ENCODE measurements around the gene LYST.

LYST gene

DNA sequence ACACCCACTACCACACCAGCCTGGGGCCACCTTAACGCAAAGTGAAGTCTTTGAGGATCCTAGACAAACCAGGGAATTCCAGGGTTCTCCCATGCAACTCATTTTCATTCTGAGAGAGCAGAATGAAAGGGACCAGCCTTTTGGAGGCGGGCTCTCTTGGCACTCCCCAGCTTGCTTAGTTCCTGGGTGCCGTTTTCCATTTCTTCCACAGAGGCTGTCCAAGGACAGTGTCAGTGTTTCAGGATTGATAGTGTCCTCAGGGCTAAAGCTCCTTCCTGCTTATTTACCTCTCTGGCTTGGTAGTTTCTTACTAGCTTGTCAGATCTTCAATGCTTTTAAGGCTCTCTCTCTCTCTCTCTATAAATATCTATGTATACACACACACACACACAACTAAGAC, 187.1 kb downstream of the LYST start:
- Histone ChIP-seq H3K9me3 (ENCODE audit: control insufficient read depth, insufficient read depth, low read depth, low read length) (peaks cover 18% of the 10 kb centered on the region), H3K27me3 (ENCODE audit: control insufficient read depth, insufficient read depth, low read length) (no peaks in the 10 kb centered on the region), H3K36me3 (ENCODE audit: control insufficient read depth, insufficient read depth, low read length) (no peaks in the 10 kb centered on the region; the same call in 1 of the 2 replicates), H3K27ac (ENCODE audit: low read depth, low read length) (no peak overlapping the region), H3K4me1 (ENCODE audit: control insufficient read depth, insufficient read depth, low read length) (peaks cover 4% of the 10 kb centered on the region; the same call in 1 of the 2 replicates), H3K4me3 (ENCODE audit: low read depth, low read length) (no peak overlapping the region), H3K9ac (ENCODE audit: low read length) (no peak overlapping the region)

DNA sequence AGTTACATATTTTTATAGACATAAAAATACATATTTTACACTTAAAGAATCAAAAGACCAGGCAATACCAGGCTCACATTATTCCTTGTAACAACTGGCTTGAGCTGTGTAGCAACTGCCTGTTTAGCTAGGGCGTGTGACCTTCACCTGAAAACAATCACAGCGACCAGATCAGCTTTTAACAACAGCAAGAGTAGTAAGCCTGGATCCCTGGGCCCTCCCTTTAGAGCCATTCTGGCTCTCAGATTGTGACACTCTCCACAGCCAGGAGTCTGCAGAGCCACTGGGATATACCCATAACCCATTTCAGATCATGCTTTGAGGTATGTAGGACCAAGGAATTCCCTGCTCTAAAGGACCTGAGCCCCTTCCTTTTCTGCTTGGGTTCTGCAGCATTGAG, 187.7 kb downstream of the LYST start:
- Histone ChIP-seq H3K9ac (ENCODE audit: low read length) (no peak overlapping the region), H3K4me3 (ENCODE audit: low read depth, low read length) (no peak overlapping the region), H3K36me3 (ENCODE audit: control insufficient read depth, insufficient read depth, low read length) (no peaks in the 10 kb centered on the region; the same call in 1 of the 2 replicates), H3K27me3 (ENCODE audit: control insufficient read depth, insufficient read depth, low read length) (no peaks in the 10 kb centered on the region), H3K27ac (ENCODE audit: low read depth, low read length) (no peak overlapping the region), H3K4me1 (ENCODE audit: control insufficient read depth, insufficient read depth, low read length) (peaks cover 4% of the 10 kb centered on the region; the same call in 1 of the 2 replicates), H3K9me3 (ENCODE audit: control insufficient read depth, insufficient read depth, low read depth, low read length) (peaks cover 23% of the 10 kb centered on the region)

DNA sequence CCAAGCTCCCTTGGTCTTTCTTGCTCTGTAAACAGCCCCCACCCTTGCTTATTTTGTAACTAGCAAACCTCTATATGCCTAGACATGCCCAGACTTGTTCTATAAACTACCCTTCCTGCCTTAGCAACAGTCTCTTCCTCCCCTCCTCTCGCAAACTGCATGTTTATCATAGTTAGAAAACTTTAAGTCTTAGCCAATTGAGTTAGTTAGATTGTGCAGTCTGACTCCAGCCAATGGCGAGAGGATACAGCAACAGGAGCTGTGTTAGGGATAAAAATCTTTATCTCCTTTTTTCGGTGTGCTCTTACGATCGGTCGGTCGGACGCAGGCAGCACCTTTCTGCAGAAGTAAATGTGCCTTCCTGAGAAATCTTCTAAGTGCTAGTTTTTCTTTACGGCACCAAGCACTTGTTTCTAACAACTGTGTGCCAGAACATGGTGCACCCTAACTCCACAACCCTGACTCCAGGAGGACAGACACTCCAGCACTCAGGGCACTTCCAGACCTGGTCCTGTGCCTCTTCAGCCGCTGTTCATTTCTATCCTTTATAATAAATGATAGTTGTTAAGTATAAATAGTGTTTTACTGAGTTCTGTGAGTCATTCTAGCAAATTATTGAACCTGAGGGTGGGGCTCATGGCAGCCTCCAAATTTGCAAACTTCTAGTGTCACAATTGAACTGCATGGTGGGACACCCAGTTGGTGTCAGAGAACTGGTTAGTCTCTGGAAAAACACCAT, 191.4 kb downstream of the LYST start:
- Histone ChIP-seq H3K9ac (ENCODE audit: low read length) (no peak overlapping the region), H3K27ac (ENCODE audit: low read depth, low read length) (no peak overlapping the region), H3K4me1 (ENCODE audit: control insufficient read depth, insufficient read depth, low read length) (peaks cover 4% of the 10 kb centered on the region; the same call in 1 of the 2 replicates), H3K27me3 (ENCODE audit: control insufficient read depth, insufficient read depth, low read length) (no peaks in the 10 kb centered on the region), H3K36me3 (ENCODE audit: control insufficient read depth, insufficient read depth, low read length) (peaks cover 3% of the 10 kb centered on the region; the same call in 1 of the 2 replicates), H3K4me3 (ENCODE audit: low read depth, low read length) (no peak overlapping the region), H3K9me3 (ENCODE audit: control insufficient read depth, insufficient read depth, low read depth, low read length) (peaks cover 58% of the 10 kb centered on the region)

DNA sequence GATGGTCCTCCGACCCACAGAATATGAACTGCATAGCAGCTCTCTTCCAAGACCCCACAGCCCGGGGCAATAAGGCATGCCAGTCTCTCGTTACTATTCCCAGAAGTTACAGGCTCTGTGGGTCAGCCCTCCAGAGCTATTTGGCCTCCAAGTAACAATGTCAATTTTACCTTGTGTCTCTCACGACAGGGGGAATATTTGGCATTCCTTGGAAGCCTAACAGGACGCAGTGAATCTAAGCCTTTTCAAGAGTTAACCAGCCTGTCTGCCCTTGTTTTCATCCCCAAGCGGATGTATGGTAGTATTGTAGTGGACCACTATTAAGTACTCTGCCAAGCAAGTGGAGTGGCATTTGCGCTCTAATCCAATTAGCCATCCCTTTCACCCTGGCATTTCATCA, 192.7 kb downstream of the LYST start:
- no peaks in the 10 kb centered on the region for H3K27me3 ChIP-seq (ENCODE audit: control insufficient read depth, insufficient read depth, low read length)
- no peak overlapping the region for H3K4me3 ChIP-seq (ENCODE audit: low read depth, low read length)
- no peaks in the 10 kb centered on the region for H3K4me1 ChIP-seq (ENCODE audit: control insufficient read depth, insufficient read depth, low read length)
- no peak overlapping the region for H3K9ac ChIP-seq (ENCODE audit: low read length)
- peaks cover 3% of the 10 kb centered on the region; the same call in 1 of the 2 replicates for H3K36me3 ChIP-seq (ENCODE audit: control insufficient read depth, insufficient read depth, low read length)
- H3K9me3 ChIP-seq (ENCODE audit: control insufficient read depth, insufficient read depth, low read depth, low read length): peaks cover 72% of the 10 kb centered on the region
- H3K27ac ChIP-seq (ENCODE audit: low read depth, low read length): no peak overlapping the region

DNA sequence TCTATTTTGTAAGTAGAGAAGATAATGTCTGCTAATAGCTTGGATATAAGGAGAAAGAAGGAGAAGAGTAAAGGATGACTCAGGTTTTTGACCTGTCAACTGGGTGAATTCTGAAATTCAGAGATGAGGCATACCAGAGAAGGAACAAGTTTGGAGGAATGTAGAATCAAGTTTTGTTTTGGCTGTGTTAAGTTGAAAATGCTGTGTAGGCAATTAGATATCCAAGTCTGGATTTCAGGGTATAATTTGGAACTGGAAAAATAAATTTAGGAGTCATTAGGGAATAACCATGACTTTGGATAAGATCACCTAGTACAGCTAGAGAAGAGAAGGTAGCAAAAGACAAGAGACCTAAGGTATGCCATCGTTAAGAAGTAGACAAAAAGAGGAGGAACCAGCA, 194.7 kb downstream of the LYST start:
- Histone ChIP-seq H3K9ac (ENCODE audit: low read length) (no peak overlapping the region), H3K9me3 (ENCODE audit: control insufficient read depth, insufficient read depth, low read depth, low read length) (peaks cover 81% of the 10 kb centered on the region), H3K36me3 (ENCODE audit: control insufficient read depth, insufficient read depth, low read length) (peaks cover 3% of the 10 kb centered on the region; the same call in 1 of the 2 replicates), H3K27ac (ENCODE audit: low read depth, low read length) (no peak overlapping the region), H3K27me3 (ENCODE audit: control insufficient read depth, insufficient read depth, low read length) (no peaks in the 10 kb centered on the region), H3K4me1 (ENCODE audit: control insufficient read depth, insufficient read depth, low read length) (no peaks in the 10 kb centered on the region), H3K4me3 (ENCODE audit: low read depth, low read length) (no peak overlapping the region)

DNA sequence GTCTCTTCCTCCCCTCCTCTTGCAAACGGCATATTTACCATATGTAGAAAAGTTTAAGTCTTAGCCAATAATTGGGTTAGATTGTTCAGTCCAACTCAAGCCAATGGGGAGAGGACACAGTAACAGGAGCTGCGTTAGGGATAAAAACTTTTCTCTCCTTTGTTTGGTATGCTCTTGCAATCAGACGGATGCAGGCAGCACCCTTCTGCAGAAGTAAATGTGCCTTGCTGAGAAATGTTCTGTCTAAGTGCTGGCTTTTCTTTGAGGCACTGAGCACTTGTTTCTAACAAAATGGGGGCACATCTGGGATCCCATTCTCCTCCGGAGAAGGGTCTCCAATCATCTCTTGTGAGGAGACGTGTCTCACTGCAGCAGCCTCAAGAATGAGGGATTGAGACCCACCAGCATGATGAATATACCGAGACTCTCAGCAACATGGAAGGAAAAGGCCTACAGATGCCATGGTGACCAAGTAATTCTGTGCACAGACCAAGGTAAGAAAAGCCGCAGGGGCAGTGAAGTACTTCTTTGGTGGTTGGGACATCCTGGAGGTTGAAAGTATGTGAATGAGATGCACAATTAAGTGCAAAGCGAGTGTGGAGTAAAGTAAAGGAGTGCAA, 196.4 kb downstream of the LYST start:
- Histone ChIP-seq H3K9ac (ENCODE audit: low read length) (no peak overlapping the region), H3K4me3 (ENCODE audit: low read depth, low read length) (no peak overlapping the region), H3K4me1 (ENCODE audit: control insufficient read depth, insufficient read depth, low read length) (no peaks in the 10 kb centered on the region), H3K9me3 (ENCODE audit: control insufficient read depth, insufficient read depth, low read depth, low read length) (peaks cover 70% of the 10 kb centered on the region), H3K36me3 (ENCODE audit: control insufficient read depth, insufficient read depth, low read length) (peaks cover 3% of the 10 kb centered on the region; the same call in 1 of the 2 replicates), H3K27me3 (ENCODE audit: control insufficient read depth, insufficient read depth, low read length) (no peaks in the 10 kb centered on the region), H3K27ac (ENCODE audit: low read depth, low read length) (no peak overlapping the region)

DNA sequence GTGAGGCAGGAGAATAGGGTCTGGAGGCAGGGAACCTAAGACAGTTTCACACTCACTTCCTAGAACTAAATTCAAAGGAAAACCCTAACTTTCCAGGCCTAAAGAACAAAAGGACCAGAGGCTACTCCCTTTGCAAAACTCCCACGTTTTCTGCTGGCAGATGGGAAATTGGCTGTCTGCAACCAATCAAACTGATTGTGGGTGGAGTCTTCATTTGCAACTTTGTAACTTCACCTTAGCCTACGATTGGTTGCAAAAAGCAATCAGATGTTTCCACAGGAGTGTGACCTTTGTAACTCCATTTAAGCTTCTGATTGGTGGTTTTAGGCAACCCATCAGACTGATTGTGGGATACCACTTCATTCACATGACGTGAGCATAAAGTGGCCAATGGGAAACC, 197.4 kb downstream of the LYST start:
- Histone ChIP-seq H3K27ac (ENCODE audit: low read depth, low read length) (no peak overlapping the region), H3K9me3 (ENCODE audit: control insufficient read depth, insufficient read depth, low read depth, low read length) (peaks cover 60% of the 10 kb centered on the region), H3K27me3 (ENCODE audit: control insufficient read depth, insufficient read depth, low read length) (no peaks in the 10 kb centered on the region), H3K4me1 (ENCODE audit: control insufficient read depth, insufficient read depth, low read length) (no peaks in the 10 kb centered on the region), H3K36me3 (ENCODE audit: control insufficient read depth, insufficient read depth, low read length) (peaks cover 3% of the 10 kb centered on the region; the same call in 1 of the 2 replicates), H3K9ac (ENCODE audit: low read length) (no peak overlapping the region), H3K4me3 (ENCODE audit: low read depth, low read length) (no peak overlapping the region)

DNA sequence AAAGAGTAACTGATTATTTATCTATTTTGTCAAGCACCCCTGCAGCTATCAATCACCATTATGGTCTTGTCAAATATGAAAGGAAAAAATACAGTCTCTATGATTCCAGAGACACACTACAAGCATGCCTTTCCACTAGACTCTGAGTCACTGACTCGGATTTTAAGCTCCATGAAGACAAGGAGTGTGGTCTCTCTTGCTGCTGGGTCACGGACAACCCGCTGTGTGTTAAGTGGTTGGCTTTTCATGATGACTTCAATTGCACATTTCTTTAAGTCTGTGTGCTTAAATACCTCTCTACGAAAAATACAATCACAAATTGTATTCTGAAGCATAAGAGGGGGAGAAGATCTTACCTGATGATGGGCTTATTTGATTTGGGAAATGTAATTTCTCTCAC, 203.1 kb downstream of the LYST start:
- Histone ChIP-seq H3K4me1 (ENCODE audit: control insufficient read depth, insufficient read depth, low read length) (peaks cover 19% of the 10 kb centered on the region), H3K36me3 (ENCODE audit: control insufficient read depth, insufficient read depth, low read length) (no peaks in the 10 kb centered on the region)

DNA sequence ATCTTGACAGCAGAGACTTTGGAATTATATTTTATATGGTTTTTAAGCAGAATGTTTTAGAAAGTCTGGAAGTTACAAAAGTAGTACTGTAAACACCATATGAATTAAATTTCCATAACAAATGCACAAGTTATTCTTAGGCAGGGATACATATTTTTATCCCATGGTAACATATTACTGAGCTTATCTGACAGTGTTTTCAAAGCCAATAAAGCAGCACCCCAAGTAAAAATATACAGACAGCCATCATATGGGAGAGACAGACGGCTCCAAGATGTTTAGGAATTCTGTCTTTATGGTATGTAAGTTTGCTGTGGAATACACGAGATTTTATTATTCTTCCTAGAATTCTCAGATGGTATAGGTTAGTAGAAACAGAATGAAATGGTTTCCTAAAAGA, 205.1 kb downstream of the LYST start:
- no peak overlapping the region for H3K4me3 ChIP-seq (ENCODE audit: low read depth, low read length)
- H3K9me3 ChIP-seq (ENCODE audit: control insufficient read depth, insufficient read depth, low read depth, low read length): no peaks in the 10 kb centered on the region
- no peaks in the 10 kb centered on the region for H3K36me3 ChIP-seq (ENCODE audit: control insufficient read depth, insufficient read depth, low read length)
- no peaks in the 10 kb centered on the region for H3K27me3 ChIP-seq (ENCODE audit: control insufficient read depth, insufficient read depth, low read length)
- peaks cover 25% of the 10 kb centered on the region for H3K4me1 ChIP-seq (ENCODE audit: control insufficient read depth, insufficient read depth, low read length)
- no peak overlapping the region for H3K9ac ChIP-seq (ENCODE audit: low read length)
- H3K27ac ChIP-seq (ENCODE audit: low read depth, low read length): no peak overlapping the region

More for the DNA sequence above, 203.1 kb downstream of the LYST start:
- no peak overlapping the region for H3K9ac ChIP-seq (ENCODE audit: low read length)
- no peak overlapping the region for H3K4me3 ChIP-seq (ENCODE audit: low read depth, low read length)
- H3K27me3 ChIP-seq (ENCODE audit: control insufficient read depth, insufficient read depth, low read length): no peaks in the 10 kb centered on the region
- peaks cover 6% of the 10 kb centered on the region; the same call in 1 of the 2 replicates for H3K9me3 ChIP-seq (ENCODE audit: control insufficient read depth, insufficient read depth, low read depth, low read length)
- H3K27ac ChIP-seq (ENCODE audit: low read depth, low read length): no peak overlapping the region

DNA sequence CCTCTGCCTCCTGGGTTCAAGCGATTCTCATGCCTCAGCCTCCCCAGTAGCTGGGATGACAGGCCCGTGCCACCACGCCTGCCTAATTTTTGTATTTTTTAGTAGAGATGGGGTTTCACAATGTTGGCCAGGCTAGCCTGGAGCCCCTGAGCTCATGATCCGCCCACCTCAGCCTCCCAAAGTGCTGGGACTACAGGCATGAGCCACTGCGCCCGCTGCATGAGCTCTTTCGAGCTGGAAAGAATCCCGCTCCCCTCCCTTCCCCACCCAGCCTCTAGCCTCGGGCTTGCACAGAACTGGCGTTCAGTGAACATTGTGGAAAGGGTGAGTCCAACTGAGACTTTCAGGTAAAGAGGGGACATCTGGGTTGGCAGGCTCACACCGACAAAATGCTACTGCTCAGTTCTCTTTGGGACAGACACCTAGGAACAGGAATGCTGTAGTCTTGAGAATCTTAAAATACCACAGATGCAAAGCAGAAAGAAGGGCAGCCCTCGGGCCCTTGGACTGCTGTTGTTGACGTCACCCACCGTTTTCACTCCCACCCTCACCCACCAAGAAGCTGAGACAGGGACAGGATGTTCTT, 207.4 kb downstream of the LYST start:
- Histone ChIP-seq H3K4me1 (ENCODE audit: control insufficient read depth, insufficient read depth, low read length) (peaks cover 25% of the 10 kb centered on the region), H3K9me3 (ENCODE audit: control insufficient read depth, insufficient read depth, low read depth, low read length) (no peaks in the 10 kb centered on the region), H3K36me3 (ENCODE audit: control insufficient read depth, insufficient read depth, low read length) (no peaks in the 10 kb centered on the region), H3K27ac (ENCODE audit: low read depth, low read length) (no peak overlapping the region), H3K9ac (ENCODE audit: low read length) (no peak overlapping the region), H3K27me3 (ENCODE audit: control insufficient read depth, insufficient read depth, low read length) (no peaks in the 10 kb centered on the region), H3K4me3 (ENCODE audit: low read depth, low read length) (no peak overlapping the region)
